IMR-90 (cell line): ENCODE results near the gene KIAA1143. TPM values are rescaled to one million over a fixed set of nuclear protein-coding genes. Genes with fewer than 3 reads are reported as not detected.

ENCODE experiments used
- ATAC-seq: fragments of 200-7000 bp; cut with Tn5 transposase; 2 replicates; pipeline ENCODE4 v1.9.1; 2020; ENCODE audit warnings: low read depth, mild to moderate bottlenecking, moderate library complexity
- BruUV-seq: library from RNA; stranded (reverse); fragments of 400-500 nt; replicated peaks from 2 replicates; lab custom pipeline; 2021; lab: Mats Ljungman, UMichigan
- CTCF ChIA-PET: fragments of 300-600 bp; formaldehyde crosslinking; extraction: SDS; loops from one replicate; lab custom pipeline; 2021; ENCODE audit warnings: antibody characterized with exemption; lab: Yijun Ruan, JAX
- POLR2A ChIA-PET: fragments of 300-600 bp; sonication (Branson Sonifier 250); formaldehyde crosslinking; loops from one replicate; lab custom pipeline; 2022; ENCODE audit warnings: antibody characterized with exemption; ENCODE audit not compliant: unreplicated experiment; lab: Charles Lee
- DNase-seq: peaks from one replicate; pipeline ENCODE4 v3.0.0; 2013
- H2AFZ ChIP-seq: replicated peaks from 2 replicates; pipeline ENCODE3; 2013; ENCODE audit warnings: low read length, mild to moderate bottlenecking; ENCODE audit not compliant: poor library complexity
- H2AK5ac ChIP-seq: 2 replicates; pipeline ENCODE4 v1.6.1; 2013; ENCODE audit warnings: low read depth, low read length, inconsistent platforms
- H2AK9ac ChIP-seq: replicated peaks from 2 replicates; pipeline ENCODE3; 2013; ENCODE audit warnings: mild to moderate bottlenecking, low read depth, low read length, moderate library complexity; ENCODE audit not compliant: poor library complexity
- H2BK120ac ChIP-seq: 2 replicates; pipeline ENCODE4 v1.6.1; 2013; ENCODE audit warnings: low read depth, low read length, inconsistent platforms
- H2BK15ac ChIP-seq: 3 replicates; pipeline ENCODE4 v1.6.1; 2013; ENCODE audit warnings: low read depth, low read length, inconsistent platforms
- H2BK20ac ChIP-seq: 2 replicates; pipeline ENCODE4 v1.6.1; 2013; ENCODE audit warnings: low read depth, mild to moderate bottlenecking, inconsistent platforms, low read length, moderate library complexity
- H2BK5ac ChIP-seq: 2 replicates; pipeline ENCODE4 v1.6.1; 2013; ENCODE audit warnings: mild to moderate bottlenecking, low read depth, low read length, inconsistent platforms; ENCODE audit not compliant: poor library complexity, severe bottlenecking
- H3K14ac ChIP-seq: replicated peaks from 2 replicates; pipeline ENCODE4 v1.6.1; 2013; ENCODE audit warnings: low read depth, low read length, inconsistent platforms
- H3K18ac ChIP-seq: 2 replicates; pipeline ENCODE4 v1.6.1; 2013; ENCODE audit warnings: low read depth, low read length, control low read depth
- H3K23ac ChIP-seq: 2 replicates; pipeline ENCODE4 v1.6.1; 2013; ENCODE audit warnings: low read depth, low read length, inconsistent platforms
- H3K27ac ChIP-seq: 2 replicates; pipeline ENCODE4 v1.5.1; 2013; ENCODE audit warnings: mild to moderate bottlenecking, control low read depth, low read length; ENCODE audit not compliant: insufficient read depth
- H3K27me3 ChIP-seq: 2 replicates; pipeline ENCODE4 v1.6.1; 2013; ENCODE audit warnings: low read length; ENCODE audit not compliant: control insufficient read depth, insufficient read depth
- H3K36me3 ChIP-seq: 2 replicates; pipeline ENCODE4 v1.6.1; 2013; ENCODE audit warnings: low read length, mixed read lengths; ENCODE audit not compliant: control insufficient read depth, insufficient read depth
- H3K4ac ChIP-seq: 2 replicates; pipeline ENCODE4 v1.6.1; 2013; ENCODE audit warnings: low read depth, low read length, inconsistent platforms
- H3K4me1 ChIP-seq: 2 replicates; pipeline ENCODE4 v1.6.1; 2013; ENCODE audit warnings: low read length, mixed read lengths; ENCODE audit not compliant: control insufficient read depth, insufficient read depth
- H3K4me2 ChIP-seq: 2 replicates; pipeline ENCODE4 v1.6.1; 2013; ENCODE audit warnings: low read depth, mild to moderate bottlenecking, control low read depth, low read length, moderate library complexity
- H3K4me3 ChIP-seq: 2 replicates; pipeline ENCODE4 v1.5.1; 2013; ENCODE audit warnings: low read depth, mild to moderate bottlenecking, control low read depth, low read length, moderate library complexity; ENCODE audit not compliant: insufficient read depth
- H3K56ac ChIP-seq: 2 replicates; pipeline ENCODE4 v1.6.1; 2013; ENCODE audit warnings: low read length, inconsistent platforms; ENCODE audit not compliant: insufficient read depth; ENCODE audit errors: extremely low read depth
- H3K79me1 ChIP-seq, 2 experiments: 2 replicates each; pipeline ENCODE4 v1.6.1; 2013; ENCODE audit warnings: low read length in 2 of 2, inconsistent platforms in 1 of 2, low read depth in 1 of 2
- H3K9ac ChIP-seq: 2 replicates; pipeline ENCODE4 v1.6.1; 2013; ENCODE audit warnings: low read depth, low read length, control low read depth
- H3K9me1 ChIP-seq: 2 replicates; pipeline ENCODE4 v1.6.1; 2013; ENCODE audit warnings: low read length, inconsistent platforms; ENCODE audit not compliant: insufficient read depth
- H3K9me3 ChIP-seq: 2 replicates; pipeline ENCODE4 v1.6.1; 2013; ENCODE audit warnings: low read length; ENCODE audit not compliant: control insufficient read depth, insufficient read depth
- H4K20me1 ChIP-seq: 2 replicates; pipeline ENCODE4 v1.6.1; 2013; ENCODE audit warnings: low read length, inconsistent platforms; ENCODE audit not compliant: insufficient read depth
- H4K5ac ChIP-seq: 2 replicates; pipeline ENCODE4 v1.6.1; 2013; ENCODE audit warnings: mild to moderate bottlenecking, low read depth, low read length, control low read depth
- H4K8ac ChIP-seq, 2 experiments: 2 replicates each; pipeline ENCODE4 v1.6.1; 2013; ENCODE audit warnings: low read depth in 2 of 2, low read length in 2 of 2, control low read depth in 1 of 2, inconsistent platforms in 1 of 2
- H4K91ac ChIP-seq: 2 replicates; pipeline ENCODE4 v1.6.1; 2013; ENCODE audit warnings: low read depth, low read length, inconsistent platforms; ENCODE audit not compliant: insufficient read depth
- CEBPB ChIP-seq: IDR thresholded peaks from 2 replicates; pipeline ENCODE4 v1.6.1; 2012; ENCODE audit warnings: low read depth, low read length, improper control_type of control experiment
- CHD1 ChIP-seq: IDR thresholded peaks from 2 replicates; pipeline ENCODE4 v1.6.1; 2012; ENCODE audit warnings: low read depth, low read length, improper control_type of control experiment
- MAFK ChIP-seq: IDR thresholded peaks from 2 replicates; pipeline ENCODE4 v1.6.1; 2012; ENCODE audit warnings: low read depth, low read length, improper control_type of control experiment
- MXI1 ChIP-seq: IDR thresholded peaks from 2 replicates; pipeline ENCODE4 v1.6.1; 2012; ENCODE audit warnings: low read depth, mild to moderate bottlenecking, low read length, moderate library complexity, borderline replicate concordance
- NFE2L2 ChIP-seq: fragments of 150-350 bp; IDR thresholded peaks from 2 replicates; pipeline ENCODE4 v1.6.1; 2016; ENCODE audit warnings: low read depth, mild to moderate bottlenecking, low read length
- POLR2A ChIP-seq: IDR thresholded peaks from 2 replicates; pipeline ENCODE4 v1.6.1; 2012; ENCODE audit warnings: mild to moderate bottlenecking, low read depth, low read length
- RAD21 ChIP-seq: IDR thresholded peaks from 2 replicates; pipeline ENCODE4 v1.6.1; 2012; ENCODE audit warnings: low read length, improper control_type of control experiment
- RCOR1 ChIP-seq: IDR thresholded peaks from 2 replicates; pipeline ENCODE4 v1.6.1; 2012; ENCODE audit warnings: mild to moderate bottlenecking, low read length, improper control_type of control experiment; ENCODE audit not compliant: insufficient replicate concordance
- SMC3 ChIP-seq: fragments of 150-350 bp; IDR thresholded peaks from 2 replicates; pipeline ENCODE4 v1.6.1; 2016; ENCODE audit warnings: low read depth, mild to moderate bottlenecking, antibody characterized with exemption, low read length, moderate library complexity
- WGBS, 2 experiments: methylation state at CpG; one replicate each; pipeline versions ENCODE4 v1.1.5 to v1.1.7; 2013; ENCODE audit warnings: missing lambda C conversion rate in 2 of 2; ENCODE audit not compliant: insufficient read length in 1 of 2; ENCODE audit errors: extremely low coverage in 2 of 2; 5-methylcytosine and 5-hydroxymethylcytosine counted together
- dilution Hi-C: fragments of 300-500 bp; cut with HindIII; formaldehyde crosslinking; loops from one replicate; pipeline ENCODE4 v1.14.3; 2018; ENCODE audit warnings: low sequenced_read_pairs; ENCODE audit not compliant: unreplicated experiment
- in situ Hi-C: fragments of 300-500 bp; cut with MboI; formaldehyde crosslinking; loops from 3 replicates; pipeline ENCODE4 v1.14.3; 2019; ENCODE audit warnings: low sequenced_read_pairs, inconsistent platforms, mixed read lengths
- intact Hi-C: fragments of 100-400 bp; cut with micrococcal nuclease; formaldehyde crosslinking; loops from 2 replicates; pipeline ENCODE4 v1.10.0; 2022
- polyA plus RNA-seq, 3 experiments: library from polyadenylated mRNA; depleted of rRNA; stranded (reverse); fragments of >200 nt; gene quantifications; 2 replicates each; pipeline ENCODE4 v1.2.3, GENCODE V29; 2012; ENCODE audit warnings: low replicate concordance in 1 of 3
- total RNA-seq: library from RNA; depleted of rRNA; stranded (reverse); fragments of >200 nt; gene quantifications from 2 replicates; pipeline ENCODE4 v1.2.3, GENCODE V29; 2012
- TF ChIP-seq, protein P1 (sequence below): fragments of 150-350 bp; IDR thresholded peaks from 2 replicates; pipeline ENCODE4 v1.6.1; 2017; ENCODE audit warnings: mild to moderate bottlenecking, antibody characterized with exemption, low read length, low read depth
- TF ChIP-seq, protein P2 (sequence below): fragments of 150-350 bp; IDR thresholded peaks from 2 replicates; pipeline ENCODE4 v1.6.1; 2016; ENCODE audit warnings: low read depth, mild to moderate bottlenecking, low read length, moderate library complexity, borderline replicate concordance

The KIAA1143 gene
- total and polyA plus RNA-seq, 2 of the 4 experiments (the other 2 are of a cell fraction), result 6.2 to 16.8 TPM

DNA sequence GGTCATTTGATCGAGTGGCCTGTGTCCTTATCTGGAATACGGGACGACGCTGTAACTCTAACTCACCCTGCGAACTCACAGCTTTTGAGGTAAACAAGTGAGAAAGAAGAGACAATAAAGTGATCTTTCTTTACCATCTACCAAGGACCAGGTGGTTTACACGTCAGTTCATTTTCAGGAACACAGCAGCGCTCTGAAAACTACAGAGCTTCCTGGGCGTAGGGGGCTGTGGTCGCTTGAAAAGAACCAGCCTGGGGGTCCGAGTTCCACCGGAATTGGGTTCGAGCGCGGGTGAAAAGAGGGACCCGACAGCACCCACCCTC, 357 bp downstream of the KIAA1143 start:
- H4K91ac ChIP-seq, result no peak overlapping the region
- WGBS, 2 experiments, result no CpG with 5 or more reads among the region's 15 CpGs
- H3K4me3 ChIP-seq, result peak overlapping the region; percentile 69
- ChIA-PET POLR2A (no interaction called here), CTCF (no interaction called here)
- H3K56ac ChIP-seq, result no peak overlapping the region
- H4K5ac ChIP-seq, result peak overlapping the region; percentile 19
- H2BK15ac ChIP-seq, result no peak overlapping the region
- peak overlapping the region; percentile 58; the same call in 1 of the 2 replicates for H3K14ac ChIP-seq
- H3K4me1 ChIP-seq, result no peaks in the 10 kb centered on the region
- peaks cover 5% of the 10 kb centered on the region for H3K36me3 ChIP-seq
- peak overlapping the region; percentile 69; the same call in 1 of the 2 replicates for H3K23ac ChIP-seq
- H3K4me2 ChIP-seq, result peak overlapping the region; percentile 92
- no peak for ATAC-seq
- no peaks in the 10 kb centered on the region for H3K9me1 ChIP-seq
- in situ Hi-C loops (no loop called here), intact Hi-C loops (no loop called here), dilution Hi-C loops (no loop called here)
- H2AFZ ChIP-seq, result peak overlapping the region; percentile 98
- H2BK5ac ChIP-seq, result peak overlapping the region; percentile 27
- no peak overlapping the region for H2BK120ac ChIP-seq
- peaks cover 10 to 44% of the 10 kb centered on the region in 2 experiments for H3K79me1 ChIP-seq
- H2AK5ac ChIP-seq, result no peak overlapping the region
- H3K27me3 ChIP-seq, result no peaks in the 10 kb centered on the region
- peak overlapping the region; percentile 50 to 78 for H4K8ac ChIP-seq
- H3K18ac ChIP-seq, result no peak overlapping the region
- H3K9ac ChIP-seq, result peak overlapping the region; percentile 67
- TSS peak; percentile 22 for BruUV-seq
- peak overlapping the region; percentile 49; the same call in 1 of the 2 replicates for H3K4ac ChIP-seq
- H2BK20ac ChIP-seq, result no peak overlapping the region
- H4K20me1 ChIP-seq, result no peaks in the 10 kb centered on the region
- TF ChIP-seq RCOR1 (no peak), MXI1 (no peak), RAD21 (no peak), CHD1 (no peak), SMC3 (no peak), POLR2A (no peak), MAFK (no peak), CEBPB (no peak), NFE2L2 (no peak)
- TF ChIP-seq, protein P1, sequence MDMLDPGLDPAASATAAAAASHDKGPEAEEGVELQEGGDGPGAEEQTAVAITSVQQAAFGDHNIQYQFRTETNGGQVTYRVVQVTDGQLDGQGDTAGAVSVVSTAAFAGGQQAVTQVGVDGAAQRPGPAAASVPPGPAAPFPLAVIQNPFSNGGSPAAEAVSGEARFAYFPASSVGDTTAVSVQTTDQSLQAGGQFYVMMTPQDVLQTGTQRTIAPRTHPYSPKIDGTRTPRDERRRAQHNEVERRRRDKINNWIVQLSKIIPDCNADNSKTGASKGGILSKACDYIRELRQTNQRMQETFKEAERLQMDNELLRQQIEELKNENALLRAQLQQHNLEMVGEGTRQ, result no peak
- TF ChIP-seq, protein P2, sequence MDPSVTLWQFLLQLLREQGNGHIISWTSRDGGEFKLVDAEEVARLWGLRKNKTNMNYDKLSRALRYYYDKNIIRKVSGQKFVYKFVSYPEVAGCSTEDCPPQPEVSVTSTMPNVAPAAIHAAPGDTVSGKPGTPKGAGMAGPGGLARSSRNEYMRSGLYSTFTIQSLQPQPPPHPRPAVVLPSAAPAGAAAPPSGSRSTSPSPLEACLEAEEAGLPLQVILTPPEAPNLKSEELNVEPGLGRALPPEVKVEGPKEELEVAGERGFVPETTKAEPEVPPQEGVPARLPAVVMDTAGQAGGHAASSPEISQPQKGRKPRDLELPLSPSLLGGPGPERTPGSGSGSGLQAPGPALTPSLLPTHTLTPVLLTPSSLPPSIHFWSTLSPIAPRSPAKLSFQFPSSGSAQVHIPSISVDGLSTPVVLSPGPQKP, result no peak
- no peak for DNase-seq
- H3K9me3 ChIP-seq, result peaks cover 5% of the 10 kb centered on the region
- H2AK9ac ChIP-seq, result peak overlapping the region; percentile 74
- peak overlapping the region; percentile 47 for H3K27ac ChIP-seq
